Inflammatory macrophage (primary cell): ENCODE measurements around the gene SYCE3.
A peak's percentile ranks its signal among the peaks of the same experiment; 100 is the strongest.

Source experiments
- DNase-seq, 2 donors: peaks; one replicate each; pipeline ENCODE4 v3.0.0-alpha.2; 2020 to 2022

SYCE3 gene

DNA sequence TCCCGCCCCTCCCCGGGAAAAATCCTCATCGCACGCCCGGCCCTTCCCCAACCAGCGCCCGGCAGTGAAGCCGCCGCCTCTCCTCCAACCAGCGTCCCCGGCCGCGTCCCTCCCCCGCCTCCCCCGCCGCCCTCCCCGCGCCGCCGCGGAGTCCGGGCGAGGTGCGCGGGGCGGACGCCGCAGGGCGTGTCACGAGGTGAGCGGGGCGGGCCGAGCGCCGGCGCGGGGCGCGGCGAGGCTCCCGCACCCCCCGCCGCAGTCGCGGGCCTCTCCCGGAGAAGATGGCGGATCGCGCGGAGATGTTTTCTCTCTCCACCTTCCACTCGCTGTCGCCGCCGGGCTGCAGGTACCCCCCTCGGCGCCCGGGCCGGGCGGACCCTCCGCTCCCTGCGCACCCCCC is 37.8 kb upstream of the SYCE3 start, which contains the start of gene MAPK8IP2:
Gene MAPK8IP2 (plus strand): TSS at position 256 of the 400 bp plus-strand sequence. CDS start 26 bp downstream, at position 282.
- no peak for DNase-seq

DNA sequence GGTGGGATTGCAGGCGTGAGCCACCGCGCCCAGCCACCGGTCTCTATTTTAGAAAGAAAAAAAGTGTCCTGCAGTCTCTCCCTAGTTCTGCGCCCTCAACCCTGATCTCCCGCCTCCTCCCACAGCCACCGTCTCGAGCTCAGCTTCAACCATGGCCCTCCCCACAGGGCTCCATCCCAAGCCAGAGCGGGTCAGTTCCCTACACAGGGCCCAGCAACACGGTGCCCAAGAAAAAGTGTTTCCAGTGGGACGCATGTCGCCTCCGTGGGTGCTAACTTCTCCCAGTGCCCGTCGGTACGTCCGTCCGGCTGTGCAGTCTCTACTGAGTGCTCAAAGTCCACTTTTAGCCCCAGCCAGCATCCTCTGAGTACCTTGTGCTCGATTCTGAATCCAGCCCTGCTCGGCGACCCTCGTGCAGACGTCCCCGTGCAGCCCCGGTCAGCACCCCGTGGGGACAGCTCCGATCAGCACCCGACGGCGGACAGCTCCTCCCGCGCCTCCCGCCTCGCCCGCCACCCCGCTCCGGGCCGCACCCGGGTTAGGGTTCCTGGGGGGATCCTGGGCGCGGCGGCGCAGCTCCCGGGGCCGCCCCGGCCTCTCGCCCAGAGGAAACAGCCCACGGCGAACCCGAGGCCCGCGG is 37.2 kb upstream of the SYCE3 start:
- DNase-seq = peak; percentile 18 to 34

DNA sequence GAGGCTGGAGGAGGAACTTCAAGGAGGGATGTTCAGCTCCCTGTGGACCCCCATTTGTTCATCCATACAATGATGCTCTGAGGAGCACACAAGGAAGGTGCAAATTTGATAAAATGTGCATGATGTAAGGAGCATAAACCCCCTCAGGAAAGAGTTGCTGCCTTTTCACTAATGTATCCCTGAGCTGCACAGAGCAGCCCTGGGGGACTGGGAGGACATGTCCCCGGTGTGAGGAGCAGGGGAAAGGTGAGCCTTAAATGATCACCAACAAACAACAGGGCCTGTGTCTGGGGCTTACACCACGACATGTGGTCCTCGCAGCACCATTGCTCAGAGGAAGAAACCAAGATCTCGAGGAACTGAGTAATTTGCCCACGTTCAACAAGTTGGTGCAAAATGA is 34.4 kb upstream of the SYCE3 start:
- no peak for DNase-seq

- DNase-seq = no peak
Observed at GRCh38 chr22:50595189-50595588, 32.5 kb upstream of the SYCE3 start.

GRCh38 chr22:50587407-50587806 is 24.7 kb upstream of the SYCE3 start:
- DNase-seq = no peak

DNA sequence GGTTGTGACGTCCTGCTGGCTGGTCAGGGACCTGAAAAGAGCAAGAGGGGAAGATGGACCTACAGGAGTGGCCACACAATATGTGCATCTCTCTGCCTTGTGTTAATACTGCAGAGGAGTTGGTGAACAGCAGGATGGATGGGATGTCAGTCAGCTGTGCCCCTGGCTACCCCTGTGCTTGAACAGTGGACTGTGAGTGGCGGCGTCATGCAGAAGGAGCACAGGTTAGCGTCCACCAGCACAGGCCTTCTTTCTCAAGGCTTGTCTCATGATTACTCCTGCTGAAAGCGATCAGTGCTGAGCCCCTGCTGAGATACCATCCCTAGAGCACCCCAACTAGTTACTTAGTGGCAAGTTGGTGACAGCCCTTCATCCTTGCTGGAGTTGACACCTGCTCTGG is 23.7 kb upstream of the SYCE3 start:
- no peak for DNase-seq

DNA sequence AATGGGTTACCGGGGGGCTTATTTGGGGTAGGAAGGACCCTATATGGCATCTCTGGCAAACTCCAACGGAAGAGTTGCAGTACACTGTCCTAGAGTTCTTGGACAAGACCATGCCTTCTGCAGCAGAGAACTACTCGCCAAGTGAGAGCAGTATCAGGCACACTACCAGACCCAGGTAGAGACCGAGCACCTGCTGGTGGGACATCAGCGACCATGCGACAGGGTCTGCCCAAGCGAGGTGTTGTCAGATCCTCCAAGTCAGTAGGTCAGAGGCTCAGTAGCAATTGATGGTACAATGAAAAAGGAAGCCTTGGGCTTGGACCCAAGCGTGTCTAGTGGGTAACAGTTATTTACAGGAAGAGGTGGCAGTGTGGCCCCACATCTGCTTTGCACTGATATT is 23.1 kb upstream of the SYCE3 start:
- DNase-seq = no peak

GRCh38 chr22:50585238-50585637 is 22.5 kb upstream of the SYCE3 start:
- DNase-seq = no peak

- no peak for DNase-seq
Observed at GRCh38 chr22:50584106-50585096, 21.7 kb upstream of the SYCE3 start.

GRCh38 chr22:50583294-50583861 is 20.7 kb upstream of the SYCE3 start:
- DNase-seq = no peak

DNA sequence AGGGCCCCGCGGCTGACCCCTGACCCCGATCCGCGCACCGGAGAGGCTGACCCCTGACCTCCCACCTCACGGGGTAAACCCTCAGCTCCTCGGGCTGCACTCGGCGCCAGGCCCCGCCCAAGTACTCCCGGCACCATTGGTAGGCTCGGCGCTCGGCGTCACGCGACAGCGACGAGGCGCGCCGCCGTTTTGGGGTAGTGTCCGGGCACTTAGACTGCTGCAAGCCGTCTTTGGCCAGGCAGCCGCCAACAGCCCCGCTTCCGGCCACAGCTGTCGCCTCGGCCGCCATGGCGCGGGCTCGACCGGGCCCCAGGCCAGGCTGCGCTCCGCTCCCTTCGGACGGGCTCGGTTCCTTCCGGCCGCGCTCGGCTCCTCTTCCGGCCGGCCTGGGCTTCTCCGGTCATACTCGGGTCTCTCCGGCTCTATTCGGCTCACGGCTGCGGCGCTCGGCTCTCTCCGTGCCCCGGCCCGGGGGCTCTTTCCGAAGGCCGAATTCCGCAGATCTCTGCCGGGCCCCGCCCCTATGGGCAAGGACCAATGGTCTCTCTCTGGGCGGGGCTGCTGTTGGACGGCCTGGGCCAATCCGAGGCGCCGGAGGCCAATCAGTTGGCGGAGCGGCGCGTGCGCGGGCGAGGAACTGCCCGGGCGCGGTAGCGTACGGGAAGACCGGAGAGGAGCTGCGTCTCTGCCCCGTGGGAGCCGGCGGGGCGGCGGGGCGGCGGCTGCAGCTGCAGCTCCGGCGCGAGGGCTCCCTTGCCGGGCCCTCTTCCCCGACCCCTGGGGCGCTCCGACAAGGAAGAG is 20.0 kb upstream of the SYCE3 start, which contains the start of gene CHKB:
Gene CHKB (minus strand): TSS at position 357 of the 801 bp plus-strand sequence. CDS start 68 bp downstream, at position 289.
- peak; percentile 99 for DNase-seq

GRCh38 chr22:50581950-50582492 is 19.3 kb upstream of the SYCE3 start:
- DNase-seq = peak in 1 of 2 donors; percentile 19

DNA sequence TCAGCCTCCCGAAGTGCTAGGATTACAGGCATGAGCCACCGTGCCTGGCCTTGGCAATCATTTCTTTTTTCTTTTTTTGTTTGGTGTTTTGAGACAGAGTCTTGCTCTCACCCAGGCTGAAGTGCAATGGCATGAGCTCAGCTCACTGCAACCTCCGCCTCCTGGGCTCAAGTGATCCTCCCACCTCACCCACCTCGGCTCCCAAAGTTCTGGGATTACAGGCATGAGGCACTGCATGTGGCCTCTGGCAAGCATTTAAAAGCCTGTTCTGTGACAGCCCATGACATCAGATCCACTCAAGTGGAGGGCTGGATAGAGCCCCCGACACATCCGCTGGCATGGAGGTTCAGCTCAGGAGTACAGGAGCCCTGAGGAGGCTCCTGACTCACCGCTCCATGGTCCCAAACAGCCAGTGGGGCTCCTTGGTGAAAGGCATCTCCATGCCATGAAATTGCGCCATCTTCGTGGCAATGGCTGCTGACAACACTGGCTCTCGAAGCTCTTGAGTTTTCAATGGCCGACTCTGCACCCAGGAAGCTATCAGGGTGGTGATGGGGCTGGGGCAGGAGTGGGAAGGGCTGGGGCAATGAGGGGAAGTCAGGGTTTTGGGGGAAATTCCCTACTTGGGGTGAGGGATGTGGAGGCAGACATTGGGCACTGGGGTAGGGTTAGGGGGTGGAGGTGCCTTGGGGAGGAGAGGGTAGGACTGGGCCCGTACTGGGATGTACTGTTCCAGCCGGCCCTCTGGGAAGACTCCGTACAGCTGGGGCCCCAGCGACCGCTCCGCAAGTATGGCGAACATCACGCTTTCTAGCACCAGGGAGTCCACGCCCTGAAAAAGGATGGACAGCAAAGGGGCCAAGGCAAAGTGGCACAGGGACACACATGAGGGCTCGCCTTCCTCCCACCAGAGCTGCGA is 18.6 kb upstream of the SYCE3 start:
- peak in 1 of 2 donors; percentile 30 for DNase-seq

DNA sequence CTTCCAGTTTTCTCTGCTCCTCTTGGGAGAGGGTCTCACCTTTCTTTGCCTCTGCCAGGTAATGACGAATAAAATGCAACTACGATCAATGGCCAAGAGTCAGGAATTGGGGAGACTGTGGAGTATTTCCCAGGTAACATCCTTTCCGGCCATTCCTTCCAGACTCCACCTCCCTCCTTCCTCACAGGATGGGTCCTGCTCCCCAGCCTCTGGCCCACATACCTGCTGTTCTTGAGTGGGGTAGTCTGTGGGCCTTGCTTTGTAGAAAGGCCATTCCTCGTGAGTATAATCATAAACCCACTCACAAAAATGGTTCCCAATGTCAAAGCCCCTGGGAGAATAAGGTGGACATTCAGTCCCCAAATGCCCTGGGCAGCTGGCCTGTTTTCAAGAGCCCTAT is 17.0 kb upstream of the SYCE3 start:
- DNase-seq = no peak

DNA sequence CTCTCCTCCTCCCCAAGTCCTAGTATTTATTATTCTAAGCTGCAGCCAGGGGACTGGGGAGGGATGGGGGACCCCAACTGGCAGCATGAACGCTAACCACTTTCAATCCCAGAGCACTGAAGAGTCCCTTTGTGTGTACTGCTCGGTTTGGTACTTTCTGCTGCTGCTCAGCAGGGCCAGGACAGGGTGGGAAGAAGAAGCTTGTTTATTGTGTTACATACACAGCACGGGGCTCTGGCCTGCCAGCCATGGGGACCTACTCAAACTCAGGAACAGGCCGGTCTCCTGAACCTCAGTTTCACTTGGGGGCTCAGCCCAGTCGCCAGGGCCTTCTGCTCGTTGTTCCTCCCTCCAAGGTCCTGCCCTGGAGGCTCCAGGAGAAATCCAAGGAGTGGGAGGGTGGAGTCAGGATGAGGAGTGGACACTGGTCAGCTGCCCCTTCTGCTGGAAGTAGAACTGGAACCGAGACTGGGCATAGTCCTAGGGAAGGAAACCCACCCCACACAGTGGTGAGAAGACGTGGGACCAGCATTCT is 16.1 kb upstream of the SYCE3 start:
- DNase-seq = no peak

DNA sequence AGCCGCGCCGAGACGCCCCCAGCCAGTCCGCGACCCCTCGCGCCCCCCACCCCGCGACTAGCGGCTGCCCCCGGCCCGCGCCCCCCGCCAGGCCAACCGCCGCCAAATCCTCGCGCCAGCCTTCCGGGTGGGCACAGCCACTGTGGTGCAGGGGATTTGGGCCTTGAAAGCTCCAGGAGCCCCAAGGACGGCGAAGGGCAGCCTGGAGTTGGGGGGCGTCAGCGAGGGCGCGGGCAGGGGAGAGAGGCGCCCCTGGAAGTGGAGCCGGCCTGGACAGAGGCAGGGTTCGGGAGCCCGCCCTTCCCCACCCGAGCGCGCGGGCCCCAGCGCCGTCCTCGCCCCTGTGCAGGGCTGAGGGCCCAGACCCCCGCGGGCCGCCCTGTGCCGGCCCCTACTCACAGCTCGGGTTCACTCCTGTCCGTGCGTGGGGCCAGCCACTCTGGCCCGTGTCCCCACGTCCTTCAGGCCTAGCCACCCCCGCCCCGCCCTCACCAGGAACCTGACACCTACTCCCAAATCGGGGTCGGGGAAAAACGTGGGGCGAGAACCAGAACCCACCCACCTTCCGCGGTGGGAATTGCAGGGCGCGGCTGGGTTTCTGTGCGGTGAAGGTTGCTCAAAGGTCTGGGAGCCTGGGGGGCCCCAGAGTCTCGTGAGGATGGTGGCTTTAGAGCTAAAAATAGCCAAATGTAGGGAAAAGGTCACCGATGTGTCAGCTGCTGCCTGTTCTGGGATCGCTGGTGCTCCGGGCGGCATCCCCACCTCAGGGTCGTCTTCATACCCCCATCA is 15.5 kb upstream of the SYCE3 start, which contains the start of gene CPT1B:
Gene CPT1B (minus strand): TSS at position 441 of the 789 bp plus-strand sequence. CDS start 512 bp downstream, outside the sequence.
- peak in 1 of 2 donors; percentile 15 for DNase-seq

DNA sequence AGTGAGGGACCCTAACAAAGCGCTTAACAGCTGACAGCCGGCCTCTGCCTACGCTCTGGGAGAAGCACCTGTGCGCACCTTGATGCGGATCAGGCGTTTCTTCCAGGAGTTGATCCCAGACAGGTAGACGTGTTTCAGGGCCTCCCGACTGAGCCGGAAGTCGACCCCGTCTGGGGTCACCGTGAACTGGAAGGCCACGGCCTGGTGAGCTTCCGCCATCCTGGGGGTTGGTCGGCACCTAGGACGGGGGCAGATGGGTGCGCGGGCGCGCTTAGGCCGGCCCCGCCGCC is 14.9 kb upstream of the SYCE3 start:
- DNase-seq = no peak

- DNase-seq = peak in 1 of 2 donors; percentile 9
Observed at GRCh38 chr22:50576806-50577696, 14.3 kb upstream of the SYCE3 start.

DNA sequence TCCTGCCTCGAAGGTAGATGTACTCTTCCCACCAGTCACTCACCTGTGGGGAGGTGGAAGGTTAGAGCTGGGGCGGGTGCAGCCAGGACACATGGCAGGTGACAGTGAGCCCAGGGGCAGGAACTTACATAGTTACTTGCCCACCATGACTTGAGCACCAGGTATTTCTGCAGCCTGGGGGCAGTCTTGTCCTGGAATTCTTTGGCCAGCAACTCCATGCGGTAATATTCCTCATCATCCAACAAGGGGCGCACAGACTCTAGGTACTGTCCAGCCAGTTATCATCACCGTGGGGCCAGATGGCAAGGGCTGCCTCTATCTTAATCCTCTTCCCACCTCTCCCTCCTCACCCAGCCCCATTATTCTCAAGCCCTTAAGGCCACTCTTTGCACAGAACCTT is 13.4 kb upstream of the SYCE3 start:
- DNase-seq = peak in 1 of 2 donors; percentile 27
